ENCODE measurements around the gene ZDHHC23. TPM values are rescaled to one million over a fixed set of nuclear protein-coding genes. Genes with fewer than 3 reads are reported as not detected.

ZDHHC23 gene
- polyA plus RNA-seq (ENCODE audit: insufficient read length in 3 of 3): 10 to 100 TPM; 10.1 to 11.4 (median 10.8) TPM

GRCh38 chr3:113947372-113948014 lies at the start of gene ZDHHC23:
Gene ZDHHC23 (plus strand): TSS chr3:113948013. CDS start chr3:113948803, 790 bp downstream.
- peak in 1 of 3 donors; percentile 29 for DNase-seq (ENCODE audit: low read depth in 3 of 3, low spot score in 2 of 3)

- DNase-seq (ENCODE audit: low read depth in 3 of 3, low spot score in 2 of 3): no peak
These were observed 48.9 kb upstream of the ZDHHC23 start for GRCh38 chr3:113898892-113899291.

- no peak for DNase-seq (ENCODE audit: low read depth in 3 of 3, low spot score in 2 of 3)
These were observed 41.2 kb upstream of the ZDHHC23 start for GRCh38 chr3:113906568-113907140.

GRCh38 chr3:113908133-113908532 lies 39.7 kb upstream of the ZDHHC23 start:
- no peak for DNase-seq (ENCODE audit: low read depth in 3 of 3, low spot score in 2 of 3)

- DNase-seq (ENCODE audit: low read depth in 3 of 3, low spot score in 2 of 3): no peak
These were observed 36.8 kb upstream of the ZDHHC23 start for GRCh38 chr3:113910966-113911365.

GRCh38 chr3:113912552-113913236 lies 35.1 kb upstream of the ZDHHC23 start:
- peak in 1 of 3 donors; percentile 8 for DNase-seq (ENCODE audit: low read depth in 3 of 3, low spot score in 2 of 3)

- DNase-seq (ENCODE audit: low read depth in 3 of 3, low spot score in 2 of 3): no peak
These were observed 33.2 kb upstream of the ZDHHC23 start for GRCh38 chr3:113914646-113915045.

GRCh38 chr3:113927556-113927955 lies 20.3 kb upstream of the ZDHHC23 start:
- DNase-seq (ENCODE audit: low read depth in 3 of 3, low spot score in 2 of 3): no peak

GRCh38 chr3:113946831-113947230 lies 982 bp upstream of the ZDHHC23 start:
- no peak for DNase-seq (ENCODE audit: low read depth in 3 of 3, low spot score in 2 of 3)

GRCh38 chr3:113948015-113948917 lies 453 bp downstream of the ZDHHC23 start:
- DNase-seq (ENCODE audit: low read depth in 3 of 3, low spot score in 2 of 3): peak in 1 of 3 donors; percentile 16

- no peak for DNase-seq (ENCODE audit: low read depth in 3 of 3, low spot score in 2 of 3)
These were observed 5.1 kb downstream of the ZDHHC23 start for GRCh38 chr3:113952921-113953320.

- DNase-seq (ENCODE audit: low read depth in 3 of 3, low spot score in 2 of 3): no peak
These were observed 5.9 kb downstream of the ZDHHC23 start for GRCh38 chr3:113953677-113954076.

- no peak for DNase-seq (ENCODE audit: low read depth in 3 of 3, low spot score in 2 of 3)
These were observed 6.4 kb downstream of the ZDHHC23 start for GRCh38 chr3:113954091-113954685.

GRCh38 chr3:113963879-113964278 lies 16.1 kb downstream of the ZDHHC23 start:
- no peak for DNase-seq (ENCODE audit: low read depth in 3 of 3, low spot score in 2 of 3)

GRCh38 chr3:113966172-113966571 lies 18.4 kb downstream of the ZDHHC23 start:
- no peak for DNase-seq (ENCODE audit: low read depth in 3 of 3, low spot score in 2 of 3)

GRCh38 chr3:113968986-113969385 lies 21.2 kb downstream of the ZDHHC23 start:
- DNase-seq (ENCODE audit: low read depth in 3 of 3, low spot score in 2 of 3): no peak

GRCh38 chr3:113977822-113978221 lies 30.0 kb downstream of the ZDHHC23 start:
- no peak for DNase-seq (ENCODE audit: low read depth in 3 of 3, low spot score in 2 of 3)

- no peak for DNase-seq (ENCODE audit: low read depth in 3 of 3, low spot score in 2 of 3)
These were observed 32.1 kb downstream of the ZDHHC23 start for GRCh38 chr3:113979916-113980315.

- DNase-seq (ENCODE audit: low read depth in 3 of 3, low spot score in 2 of 3): no peak
These were observed 34.0 kb downstream of the ZDHHC23 start for GRCh38 chr3:113981803-113982202.

- no peak for DNase-seq (ENCODE audit: low read depth in 3 of 3, low spot score in 2 of 3)
These were observed 35.7 kb downstream of the ZDHHC23 start for GRCh38 chr3:113983544-113983943.
